Psoas muscle (tissue), 8 donors: ENCODE measurements around the gene CEP68. TPM values are rescaled to one million over a fixed set of nuclear protein-coding genes. Genes with fewer than 3 reads are reported as not detected.

Experiments used
- ATAC-seq, 4 donors: fragments of 200-7000 bp; cut with Tn5 transposase; one replicate each; pipeline ENCODE4 v1.9.1; 2020; ENCODE audit warnings: moderate library complexity in 3 of 4, mild to moderate bottlenecking in 2 of 4
- DNase-seq, 2 donors: peaks; one replicate each; pipeline ENCODE4 v3.0.0-alpha.2; 2020
- H3K27ac ChIP-seq: fragments of 200-600 bp; one replicate; pipeline ENCODE4 v1.8.0; 2022
- H3K27me3 ChIP-seq, 3 donors: fragments of 200-600 bp in 1 of 3; one replicate each; pipeline versions ENCODE4 v1.6.1 to v1.8.0; 2013 to 2022; ENCODE audit warnings: low read length in 2 of 3, mild to moderate bottlenecking in 2 of 3, moderate library complexity in 1 of 3; ENCODE audit not compliant: insufficient read depth in 3 of 3
- H3K36me3 ChIP-seq, 2 donors: fragments of 200-600 bp in 1 of 2; one replicate each; pipeline versions ENCODE4 v1.6.1 to v1.8.0; 2013 to 2022; ENCODE audit warnings: low read depth in 1 of 2, mild to moderate bottlenecking in 1 of 2, moderate library complexity in 1 of 2; ENCODE audit not compliant: insufficient read depth in 1 of 2
- H3K4me1 ChIP-seq: fragments of 200-600 bp; one replicate; pipeline ENCODE4 v1.8.0; 2022
- H3K4me3 ChIP-seq: fragments of 200-600 bp; one replicate; pipeline ENCODE4 v1.8.0; 2022; ENCODE audit warnings: mild to moderate bottlenecking
- H3K9me3 ChIP-seq: fragments of 200-600 bp; one replicate; pipeline ENCODE4 v1.8.0; 2022
- CTCF ChIP-seq: fragments of 200-600 bp; IDR thresholded peaks from one replicate; pipeline ENCODE4 v1.8.0; 2022; ENCODE audit warnings: antibody characterized with exemption
- WGBS, 3 donors: extraction: QIAGEN DNeasy Blood & Tissue Kit; methylation state at CpG; one replicate each; pipeline versions ENCODE4 v1.1.6 to v1.1.7; 2013; 5-methylcytosine and 5-hydroxymethylcytosine counted together
- intact Hi-C, 2 donors: fragments of 100-400 bp; cut with DNase I; formaldehyde crosslinking; loops; one replicate each; pipeline versions ENCODE4 v1.11.0 to v1.14.2; 2022
- polyA plus RNA-seq, 3 donors: library from polyadenylated mRNA; stranded (reverse); fragments of 200-250 nt; gene quantifications; one replicate each; pipeline ENCODE4 v1.2.3, GENCODE V29; 2013
- total RNA-seq, 4 donors: library from RNA; stranded (reverse); fragmentation: NEBNext Ultra II Directional in 2 of 4; extraction: Animal tissue kit (Norgen Biotek cat#: 25700) in 2 of 4; gene quantifications; one replicate each; pipeline versions ENCODE4 v1.2.1 to v1.2.4, GENCODE V29; 2021 to 2023
- donor health status: healthy with polysubstance abuse.
- donor health status: DM: no; HTN: no; CAD: no; lungs with moderate emphysema.
- donor health status: Bipolar disorder and iron deficiency.
- donor health status: healthy.
- donor health status: DM: yes; HTN: yes; CAD: no.
- donor health status: DM: no; HTN: no; CAD: no.
- donor health status: DM: no; HTN: no; CAD: no.
- donor health status: DM: yes; HTN: yes; CAD: no.

The CEP68 gene
- total and polyA plus RNA-seq, 7 donors, result 7.3 to 63.3 (median 28.2) TPM

GRCh38 chr2:65064728-65065552 is 8.7 kb downstream of the CEP68 start:
- Histone ChIP-seq H3K9me3 (no peaks in the 10 kb centered on the region), H3K4me3 (peak overlapping the region; percentile 47), H3K4me1 (peaks cover 95% of the 10 kb centered on the region), H3K36me3 (peaks cover 0 to 9% of the 10 kb centered on the region in 2 donors), H3K27ac (peak overlapping the region; percentile 94), H3K27me3 (no peaks in the 10 kb centered on the region)
- ATAC-seq, result peak; percentile 61 to 73 (median 68)
- peak; percentile 78 to 87 for DNase-seq
- intact Hi-C loops, result loop anchor here (1.0 to 10.0 kb wide), 6 partner anchors 122 to 507 kb away; partner anchors contain the start of genes SPRED2 (in 2 of the 2) and ACTR2 (in 1 of the 2)
- WGBS, 3 donors, result 7 to 19% (median 8%) methylated on average over 14 of the region's 14 CpGs
- peak; percentile 84 for TF ChIP-seq CTCF

- DNase-seq, result no peak
- Histone ChIP-seq H3K9me3 (no peaks in the 10 kb centered on the region), H3K4me3 (no peak overlapping the region), H3K4me1 (peaks cover 83% of the 10 kb centered on the region), H3K27me3 (no peaks in the 10 kb centered on the region), H3K27ac (peak overlapping the region; percentile 94), H3K36me3 (peaks cover 5 to 39% of the 10 kb centered on the region in 2 donors)
- intact Hi-C loops, result loop anchor here (5.0 to 10.0 kb wide), 2 partner anchors 367 to 484 kb away; partner anchors contain the start of gene SPRED2 (in 2 of the 2)
- WGBS, 3 donors, result 40 to 66% (median 48%) methylated on average over 14 of the region's 14 CpGs
- peak; percentile 17 for TF ChIP-seq CTCF
- ATAC-seq, result peak in 1 of 4 donors; percentile 7
Observed at GRCh38 chr2:65067806-65068553, 11.8 kb downstream of the CEP68 start.

GRCh38 chr2:65069439-65069824 is 13.2 kb downstream of the CEP68 start:
- DNase-seq (no peak), ATAC-seq (no peak)
- whole genome bisulfite sequencing, 3 donors, result 81 to 90% (median 82%) methylated on average over 6 of the region's 6 CpGs
- Histone ChIP-seq H3K4me1 (peaks cover 84% of the 10 kb centered on the region), H3K4me3 (peak overlapping the region; percentile 1), H3K9me3 (no peaks in the 10 kb centered on the region), H3K36me3 (peaks cover 5 to 53% of the 10 kb centered on the region in 2 donors), H3K27me3 (no peaks in the 10 kb centered on the region), H3K27ac (peak overlapping the region; percentile 94)
- intact Hi-C loops, result loop anchor here (5.0 to 10.0 kb wide), 2 partner anchors 365 to 483 kb away; partner anchors contain the start of gene SPRED2 (in 2 of the 2)
- no peak for TF ChIP-seq CTCF

GRCh38 chr2:65070172-65070830 is 14.1 kb downstream of the CEP68 start:
- peak; percentile 36 for TF ChIP-seq CTCF
- ATAC-seq, result peak; percentile 60 to 74 (median 70)
- no peak for DNase-seq
- intact Hi-C loops, result loop anchor here (5.0 kb wide), 1 partner anchor 57 kb away; no protein-coding TSS in a partner anchor
- H3K36me3 ChIP-seq, result peaks cover 5 to 62% of the 10 kb centered on the region in 2 donors
- peak overlapping the region; percentile 1 for H3K4me3 ChIP-seq
- H3K27me3 ChIP-seq, result no peaks in the 10 kb centered on the region
- no peaks in the 10 kb centered on the region for H3K9me3 ChIP-seq
- H3K27ac ChIP-seq, result peak overlapping the region; percentile 94
- H3K4me1 ChIP-seq, result peaks cover 85% of the 10 kb centered on the region
- WGBS, 3 donors, result 22 to 42% (median 30%) methylated on average over 8 of the region's 8 CpGs
